Measurements from ENCODE around the gene YPEL4.
"Not testable (repeated sequence)": the region's sequence is repeated elsewhere in the genome, so short reads cannot be mapped to it uniquely, and the experiment has no call there.

DNA sequence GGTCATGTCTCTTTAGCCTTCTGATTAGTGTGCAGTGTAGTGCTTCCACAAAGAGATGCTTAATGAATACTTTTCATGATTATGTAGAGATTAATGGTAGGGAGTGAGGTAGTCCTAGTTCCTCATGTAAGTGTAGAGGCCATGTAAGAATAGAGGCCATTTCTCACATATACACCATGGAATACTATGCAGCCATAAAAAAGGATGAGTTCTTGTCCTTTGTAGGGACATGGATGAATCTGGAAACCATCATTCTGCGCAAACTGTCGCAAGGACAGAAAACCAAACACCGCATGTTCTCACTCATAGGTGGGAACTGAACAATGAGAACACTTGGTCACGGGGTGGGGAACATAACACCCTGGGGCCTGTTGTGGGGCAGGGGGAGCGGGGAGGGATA lies 40.8 kb upstream of the YPEL4 start:
- TF ChIP-seq, protein P1, sequence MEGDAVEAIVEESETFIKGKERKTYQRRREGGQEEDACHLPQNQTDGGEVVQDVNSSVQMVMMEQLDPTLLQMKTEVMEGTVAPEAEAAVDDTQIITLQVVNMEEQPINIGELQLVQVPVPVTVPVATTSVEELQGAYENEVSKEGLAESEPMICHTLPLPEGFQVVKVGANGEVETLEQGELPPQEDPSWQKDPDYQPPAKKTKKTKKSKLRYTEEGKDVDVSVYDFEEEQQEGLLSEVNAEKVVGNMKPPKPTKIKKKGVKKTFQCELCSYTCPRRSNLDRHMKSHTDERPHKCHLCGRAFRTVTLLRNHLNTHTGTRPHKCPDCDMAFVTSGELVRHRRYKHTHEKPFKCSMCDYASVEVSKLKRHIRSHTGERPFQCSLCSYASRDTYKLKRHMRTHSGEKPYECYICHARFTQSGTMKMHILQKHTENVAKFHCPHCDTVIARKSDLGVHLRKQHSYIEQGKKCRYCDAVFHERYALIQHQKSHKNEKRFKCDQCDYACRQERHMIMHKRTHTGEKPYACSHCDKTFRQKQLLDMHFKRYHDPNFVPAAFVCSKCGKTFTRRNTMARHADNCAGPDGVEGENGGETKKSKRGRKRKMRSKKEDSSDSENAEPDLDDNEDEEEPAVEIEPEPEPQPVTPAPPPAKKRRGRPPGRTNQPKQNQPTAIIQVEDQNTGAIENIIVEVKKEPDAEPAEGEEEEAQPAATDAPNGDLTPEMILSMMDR (IDR thresholded peaks at IDR 0.05 in 4 of 5, conservative IDR thresholded peaks at IDR 0.05 in 1 of 5) = not testable (repeated sequence)
- not testable (repeated sequence) for TF ChIP-seq POLR2A (IDR thresholded peaks at IDR 0.05)
